ENCODE measurements around the gene ANKS3. TPM values are rescaled to one million over a fixed set of nuclear protein-coding genes. Genes with fewer than 3 reads are reported as not detected.

The ANKS3 gene
- polyA plus RNA-seq, 2 of the 4 experiments (the other 2 are of a cell fraction) = 22.7 to 27.1 TPM

- ATAC-seq (no peak), FAIRE-seq (no peak), DNase-seq (ENCODE audit: low read depth in 1 of 2, low spot score in 1 of 2) (no peak)
- no peak overlapping the region for H3K4me3 ChIP-seq
- TF ChIP-seq FOXS1 (CRISPR knock-in tag; IDR thresholded peaks at IDR 0.05) = no peak
- no peak overlapping the region for H3K27ac ChIP-seq
- POLR2A ChIA-PET = no interaction called here
- H3K4me1 ChIP-seq = peaks cover 4% of the 10 kb centered on the region; the same call in 1 of the 3 replicates
- H3K4me2 ChIP-seq = no peak overlapping the region
- 95% methylated on average over 7 of the region's 8 CpGs for WGBS (ENCODE audit: missing lambda C conversion rate)
- CTCF ChIA-PET = interaction anchor here (1.6 to 1.9 kb wide), 3 partner anchors 11 to 79 kb away, joined by 5 read pairs; no protein-coding TSS in a partner anchor
- H3K9me3 ChIP-seq = no peaks in the 10 kb centered on the region
These were observed 5.4 kb downstream of the ANKS3 start for GRCh38 chr16:4728676-4729075.

GRCh38 chr16:4726616-4727015, 7.5 kb downstream of the ANKS3 start:
- Histone ChIP-seq H3K9me3 (no peaks in the 10 kb centered on the region), H3K4me1 (no peaks in the 10 kb centered on the region), H3K4me3 (no peak overlapping the region), H3K4me2 (no peak overlapping the region), H3K27ac (no peak overlapping the region)
- no peak for ATAC-seq
- ChIA-PET POLR2A (no interaction called here), CTCF (interaction anchor here (1.0 kb wide), 1 partner anchor 229 kb away, joined by 3 read pairs; no protein-coding TSS in a partner anchor)
- TF ChIP-seq HDAC2 (IDR thresholded peaks at IDR 0.05) = no peak
- TF ChIP-seq BCL3 (IDR thresholded peaks at IDR 0.05) = no peak
- no peak for TF ChIP-seq CHD4 (IDR thresholded peaks at IDR 0.05; ENCODE audit: borderline replicate concordance)
- TF ChIP-seq ESRRA (IDR thresholded peaks at IDR 0.05; ENCODE audit: borderline replicate concordance, low read length) = no peak
- TF ChIP-seq FOXS1 (CRISPR knock-in tag; IDR thresholded peaks at IDR 0.05) = no peak
- no peak for TF ChIP-seq HOXA7 (CRISPR knock-in tag; IDR thresholded peaks at IDR 0.05)
- no peak for TF ChIP-seq USF2 (IDR thresholded peaks at IDR 0.05)
- TF ChIP-seq MAZ (IDR thresholded peaks at IDR 0.05; ENCODE audit: borderline replicate concordance, low read depth, low read length) = no peak
- no peak for TF ChIP-seq JUNB (IDR thresholded peaks at IDR 0.05)
- no peak for TF ChIP-seq HES2 (IDR thresholded peaks at IDR 0.05)
- no peak for TF ChIP-seq CHD2 (IDR thresholded peaks at IDR 0.05; ENCODE audit: low read length, partially characterized antibody)
- no peak for TF ChIP-seq ZFP36 (IDR thresholded peaks at IDR 0.05; ENCODE audit: borderline replicate concordance, partially characterized antibody)
- no peak for TF ChIP-seq RFX5 (IDR thresholded peaks at IDR 0.05)
- no peak for TF ChIP-seq ZNF302 (CRISPR knock-in tag; IDR thresholded peaks at IDR 0.05)
- no peak for TF ChIP-seq RNF2 (IDR thresholded peaks at IDR 0.05; ENCODE audit: borderline replicate concordance, low read depth)
- TF ChIP-seq FOSL2 (IDR thresholded peaks at IDR 0.05) = no peak
- TF ChIP-seq FOSL2 (CRISPR knock-in tag; IDR thresholded peaks at IDR 0.05) = no peak
- no peak for TF ChIP-seq RAD21 (conservative IDR thresholded peaks at IDR 0.05 in 1 of 2, IDR thresholded peaks at IDR 0.05 in 1 of 2)
- TF ChIP-seq HMGXB4 (CRISPR knock-in tag; IDR thresholded peaks at IDR 0.05; ENCODE audit: borderline replicate concordance) = no peak
- no peak for TF ChIP-seq KDM5A (IDR thresholded peaks at IDR 0.05)
- no peak for TF ChIP-seq REST (IDR thresholded peaks at IDR 0.05)
- FAIRE-seq = no peak
- DNase-seq (ENCODE audit: low read depth in 1 of 2, low spot score in 1 of 2) = no peak
- 93% methylated on average over 18 of the region's 18 CpGs for WGBS (ENCODE audit: missing lambda C conversion rate)

Data from A549 (cell line).